GM21786 (cell line): ENCODE results near the gene PRUNE2.
"Not testable (repeated sequence)": the region's sequence is repeated elsewhere in the genome, so short reads cannot be mapped to it uniquely, and the experiment has no call there.

ENCODE experiments used
- ATAC-seq: cut with Tn5 transposase; IDR thresholded peaks from one replicate; pipeline ENCODE4 v1.9.1; 2021; ENCODE audit not compliant: unreplicated experiment

Gene PRUNE2

DNA sequence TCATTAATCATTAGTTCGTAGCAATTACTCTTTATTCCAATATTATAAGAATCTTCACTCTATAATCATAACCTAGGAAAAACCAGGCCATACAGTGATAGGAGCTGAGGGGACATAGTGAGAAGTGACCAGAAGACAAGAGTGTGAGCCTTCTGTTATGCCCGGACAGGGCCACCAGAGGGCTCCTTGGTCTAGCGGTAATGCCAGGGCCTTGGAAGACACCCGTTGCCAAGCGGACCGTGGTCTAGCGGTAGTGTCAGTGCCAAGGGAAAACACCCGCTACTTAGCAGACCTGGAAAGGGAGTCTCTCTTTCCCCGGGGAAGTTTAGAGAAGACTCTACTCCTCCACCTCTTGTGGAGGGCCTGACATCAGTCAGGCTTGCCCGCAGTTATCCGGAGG lies 239.9 kb downstream of the PRUNE2 start:
- ATAC-seq = not testable (repeated sequence)

DNA sequence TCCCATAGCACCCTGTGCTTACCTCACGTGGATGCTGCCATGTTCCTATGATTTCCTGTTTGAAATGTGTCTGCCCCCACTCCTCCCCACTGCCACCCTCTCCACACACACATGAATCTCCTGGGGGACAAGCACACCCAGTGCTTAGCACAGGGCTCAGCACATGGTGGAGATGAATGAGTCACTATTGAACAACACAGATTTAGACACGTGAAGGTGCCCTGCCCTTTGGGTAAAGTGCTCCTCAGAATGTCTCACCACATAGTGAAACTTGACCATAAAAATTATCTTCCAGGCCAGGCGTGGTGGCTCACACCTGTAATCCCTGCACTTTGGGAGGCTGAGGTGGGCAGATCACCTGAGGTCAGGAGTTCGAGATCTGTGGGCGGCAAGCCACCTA lies 240.5 kb downstream of the PRUNE2 start:
- ATAC-seq = no peak

DNA sequence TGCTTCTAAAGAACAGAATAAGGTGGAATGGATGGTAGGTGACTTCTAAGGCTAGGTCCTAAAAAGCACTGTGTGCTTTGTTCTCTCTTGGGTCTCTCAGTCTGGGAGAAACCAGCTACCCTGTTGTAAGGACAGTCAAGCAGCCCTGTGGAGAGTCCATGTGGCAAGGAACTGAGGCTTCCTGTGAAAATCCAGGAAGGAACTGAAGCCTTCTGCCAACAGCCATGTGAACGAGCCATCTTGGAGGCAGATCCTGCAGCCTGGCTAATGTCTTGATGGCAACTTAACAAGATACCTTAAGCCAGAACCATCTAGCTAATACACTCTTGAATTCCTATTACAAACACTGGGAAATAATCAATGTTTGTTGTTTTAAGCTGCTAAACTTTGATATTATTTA lies 241.8 kb downstream of the PRUNE2 start:
- no peak for ATAC-seq

DNA sequence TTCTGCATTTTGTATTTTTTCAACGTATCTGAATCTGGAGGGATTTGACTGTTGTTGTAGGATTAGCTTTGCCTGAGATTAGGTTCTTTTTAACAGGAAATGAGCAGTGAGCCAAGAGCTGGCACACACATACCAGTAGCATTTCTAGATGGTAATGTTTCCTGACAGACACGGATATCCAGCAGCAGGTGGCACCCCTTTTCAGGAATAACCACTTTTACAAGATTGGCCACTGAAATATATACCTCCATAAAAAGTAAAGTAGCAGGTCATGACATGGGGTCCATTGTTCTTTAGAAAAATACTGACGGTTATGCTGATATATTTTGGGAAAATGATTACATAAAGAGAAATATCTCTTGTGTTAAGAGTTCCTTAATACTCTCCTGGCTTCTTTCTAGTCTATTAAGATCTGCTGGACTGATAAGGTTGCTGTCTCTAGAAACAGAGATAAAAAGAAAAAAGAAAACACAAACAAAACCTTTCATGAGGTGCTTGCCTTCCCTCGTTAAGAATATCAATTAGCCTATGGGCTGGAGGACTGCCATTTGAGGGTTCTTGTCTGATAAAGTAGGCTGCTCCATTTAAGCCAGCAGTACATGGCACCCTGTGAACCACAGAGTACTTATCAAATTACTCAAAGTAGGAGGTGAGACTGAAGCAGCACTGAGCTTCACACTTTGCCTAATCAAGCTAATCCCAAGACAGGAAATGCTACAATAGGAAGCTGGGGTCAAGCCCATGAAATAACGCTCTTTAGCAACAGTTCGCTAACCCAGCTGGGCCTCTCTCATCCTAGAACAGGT lies 243.2 kb downstream of the PRUNE2 start:
- no peak for ATAC-seq

DNA sequence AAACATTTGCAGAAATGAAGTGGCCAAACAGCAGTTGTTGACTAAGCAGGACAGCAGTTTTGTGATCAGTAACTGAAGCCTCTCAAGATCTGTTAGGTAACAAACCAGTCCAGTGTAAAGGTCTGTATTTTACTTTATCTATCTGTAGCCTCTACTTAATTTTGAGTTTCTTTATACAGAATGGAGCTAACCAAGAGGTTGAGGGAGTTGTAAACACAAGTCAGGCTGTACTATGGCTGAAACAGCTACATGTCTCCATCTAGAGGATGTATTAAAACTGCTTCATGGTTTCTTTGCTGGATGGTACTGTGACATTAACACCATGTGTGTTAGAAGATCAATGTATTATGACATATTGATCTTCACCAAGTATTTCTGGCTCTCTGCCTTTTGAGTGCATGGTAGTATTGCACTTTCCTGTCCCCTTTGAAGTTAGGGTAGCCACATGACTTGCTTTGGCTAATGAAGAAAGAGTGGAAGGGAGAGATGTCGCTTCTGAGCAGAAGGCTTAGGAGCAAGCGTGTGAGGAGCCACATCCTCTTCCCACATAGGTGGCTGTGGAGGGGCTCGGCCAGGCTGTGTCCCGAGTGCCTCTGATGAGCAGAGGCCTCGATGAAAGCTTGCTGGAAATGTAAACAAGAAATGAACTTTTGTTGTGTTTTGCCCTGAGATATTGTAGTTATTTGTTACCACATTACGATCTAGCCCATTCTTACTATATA lies 247.2 kb downstream of the PRUNE2 start:
- peak; percentile 95 for ATAC-seq

DNA sequence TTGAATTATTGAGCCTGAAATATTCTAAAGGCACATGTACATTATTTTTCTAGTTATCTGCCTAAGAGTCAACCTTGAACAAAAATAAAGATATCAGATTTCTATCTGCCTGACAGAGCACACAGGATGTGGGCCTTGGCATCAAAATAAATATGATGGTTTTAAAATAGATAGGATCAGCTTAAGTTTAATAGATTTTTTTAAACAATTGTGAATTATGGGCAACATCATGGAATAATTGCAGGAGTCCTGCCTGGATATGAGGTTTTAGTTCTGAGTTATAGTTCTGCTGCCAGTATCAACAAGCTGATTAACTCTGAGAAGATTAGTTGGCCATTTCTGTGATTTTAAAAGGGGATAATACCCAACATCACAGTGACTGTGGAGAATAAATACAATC lies 248.6 kb downstream of the PRUNE2 start:
- no peak for ATAC-seq

DNA sequence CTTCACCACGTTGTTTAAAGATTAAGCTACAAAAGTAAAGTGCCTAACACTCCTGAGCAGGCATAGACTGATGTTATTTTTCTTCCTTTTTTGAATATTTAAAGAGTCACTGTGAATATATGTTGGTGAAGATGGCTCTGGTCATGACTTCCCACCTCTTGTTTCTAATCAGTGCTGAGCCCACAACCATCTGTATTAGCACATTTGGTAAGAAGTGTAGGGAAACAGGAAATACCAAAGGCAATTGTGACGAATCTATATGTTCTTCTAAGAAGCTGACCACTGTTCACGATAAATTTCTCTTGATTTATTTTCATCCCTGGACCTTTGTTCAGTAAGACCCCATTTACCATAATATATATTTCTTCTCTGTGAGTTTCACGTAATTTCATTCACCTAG lies 249.9 kb downstream of the PRUNE2 start:
- no peak for ATAC-seq

DNA sequence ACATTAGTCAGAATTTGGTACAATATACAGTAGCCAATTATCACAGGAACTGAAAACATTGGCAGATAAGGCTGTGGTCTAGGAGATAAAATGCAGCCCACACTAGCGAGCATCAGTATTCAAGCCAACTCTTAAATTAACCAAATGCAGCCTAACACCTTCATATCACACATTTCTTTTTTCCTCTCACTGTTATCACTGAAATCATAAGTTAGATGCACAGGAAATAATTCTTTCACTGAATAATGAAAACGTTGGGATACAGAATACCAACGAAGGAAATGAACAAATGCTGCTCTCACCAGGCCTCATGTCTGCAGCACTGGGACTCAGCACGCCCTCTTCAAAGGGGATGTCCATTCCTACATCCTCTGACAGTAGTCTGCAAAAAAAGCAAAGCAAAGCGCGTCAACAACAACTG lies 250.8 kb downstream of the PRUNE2 start:
- no peak for ATAC-seq

DNA sequence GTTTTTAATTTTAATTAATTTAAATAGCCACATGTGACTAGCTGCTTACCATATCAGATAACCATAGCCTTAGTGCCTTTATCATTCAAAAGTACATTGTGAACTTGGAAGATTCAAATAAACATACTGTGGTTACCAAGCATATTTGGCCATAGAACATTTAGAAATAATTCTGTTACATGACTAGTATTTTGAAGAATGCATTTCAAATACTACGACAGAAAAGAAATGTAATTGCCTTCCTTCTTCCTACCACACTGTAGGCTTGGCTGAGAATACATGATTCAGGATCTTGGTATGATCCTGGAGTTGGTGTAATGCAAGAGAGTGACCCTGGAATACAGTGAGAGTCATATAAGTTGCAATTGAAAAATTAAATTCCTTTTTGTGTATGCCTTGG lies 251.3 kb downstream of the PRUNE2 start:
- no peak for ATAC-seq

DNA sequence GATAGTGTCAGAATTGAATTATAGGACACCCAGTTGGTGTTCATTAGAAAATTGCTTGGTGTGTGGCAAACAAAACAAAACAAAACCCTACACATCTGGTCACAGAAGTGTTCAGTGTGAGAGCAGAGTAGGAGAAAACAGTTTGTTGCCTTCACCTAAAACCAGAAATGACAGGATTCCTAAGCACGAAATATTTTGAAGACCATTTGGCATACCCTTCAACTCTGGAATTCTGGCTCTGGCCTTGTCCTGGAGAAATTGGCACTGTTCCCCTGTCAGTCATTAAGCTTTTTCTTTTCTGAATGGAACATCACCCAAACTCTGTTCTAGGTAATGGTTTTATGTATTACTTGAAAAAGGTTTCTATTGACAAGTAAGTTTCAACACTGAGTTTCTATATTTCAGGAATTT lies 251.9 kb downstream of the PRUNE2 start:
- ATAC-seq = no peak

DNA sequence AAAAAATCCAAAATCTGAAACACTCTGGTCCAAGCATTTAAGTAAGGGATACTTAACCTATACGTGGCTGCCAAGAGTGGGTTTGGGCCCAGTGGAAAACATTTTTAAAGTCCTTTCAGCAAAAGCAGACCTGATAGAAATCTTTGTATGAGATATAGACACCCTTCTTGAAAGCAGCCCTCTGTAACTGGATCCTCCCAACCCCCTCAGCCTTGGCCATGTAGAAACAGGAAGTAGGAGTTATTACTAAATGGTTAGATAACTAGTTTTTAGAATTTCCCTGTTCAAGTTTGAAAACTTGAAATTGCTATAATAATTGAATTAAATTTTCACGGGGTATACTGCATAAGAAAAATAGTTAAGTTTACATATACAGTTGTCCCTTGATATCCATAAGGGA lies 253.0 kb downstream of the PRUNE2 start:
- no peak for ATAC-seq

DNA sequence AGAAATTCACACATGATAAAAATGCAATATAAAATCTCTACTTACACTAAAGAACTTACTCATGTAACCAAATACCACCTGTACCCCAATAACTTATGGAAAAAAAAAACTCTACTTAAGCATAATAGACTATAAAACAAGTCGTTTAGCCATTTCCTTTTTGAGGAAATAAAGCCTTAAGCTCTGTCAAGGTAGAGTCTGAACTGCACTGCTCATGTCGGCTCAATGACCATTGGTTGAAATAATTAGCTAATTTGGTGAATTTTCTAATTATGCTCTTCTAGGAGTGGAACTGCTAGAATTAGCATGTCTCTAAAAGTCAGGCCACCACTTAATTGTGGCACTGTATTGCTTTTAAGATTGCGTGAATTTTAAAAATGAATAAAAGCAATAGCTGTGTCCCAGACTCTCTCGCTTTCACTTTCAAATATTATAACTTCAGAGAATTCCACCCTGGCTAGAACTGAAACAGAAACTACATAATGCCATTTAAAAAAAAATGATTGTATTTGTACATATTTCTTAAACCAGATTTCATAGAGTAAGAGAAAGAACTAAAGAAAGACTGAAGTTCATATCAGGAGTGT lies 254.7 kb downstream of the PRUNE2 start:
- ATAC-seq = peak; percentile 60

DNA sequence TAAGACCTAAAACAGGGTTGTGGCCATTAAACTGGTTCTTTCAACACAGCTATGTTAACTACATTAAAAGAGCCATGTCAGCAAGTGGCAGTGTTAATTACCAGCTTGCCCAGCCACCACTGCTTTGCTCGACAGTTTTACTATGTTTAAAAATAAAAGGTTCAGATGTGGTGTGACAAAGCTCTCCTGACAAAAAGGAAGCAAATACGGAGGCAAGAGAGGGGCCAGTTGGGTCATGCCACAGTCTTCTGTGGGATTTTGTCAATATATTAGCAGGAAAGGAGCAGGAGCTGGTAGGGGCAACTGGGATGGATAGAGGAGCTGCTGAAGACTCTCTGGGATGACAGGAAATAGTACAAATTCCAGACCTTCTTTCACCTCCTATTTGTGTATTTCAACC lies 255.2 kb downstream of the PRUNE2 start:
- no peak for ATAC-seq

DNA sequence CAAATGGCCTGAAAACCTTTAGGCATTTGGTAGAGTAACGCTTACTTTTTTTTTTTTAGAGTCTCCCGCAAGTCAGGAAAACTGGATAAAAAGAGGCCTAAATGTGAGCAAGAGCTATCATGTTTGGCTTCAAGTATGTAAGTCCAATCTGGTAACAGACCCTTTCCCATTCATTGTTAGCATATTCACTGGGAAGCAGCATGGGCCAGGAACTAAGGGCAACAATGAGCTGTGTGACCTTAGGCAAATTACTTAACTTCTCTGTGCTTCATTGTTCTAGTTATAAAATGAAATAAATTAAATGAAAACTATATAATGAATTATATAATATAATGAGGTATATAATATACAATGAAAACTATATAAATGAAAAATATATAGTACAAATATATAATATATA lies 256.0 kb downstream of the PRUNE2 start:
- ATAC-seq = no peak

DNA sequence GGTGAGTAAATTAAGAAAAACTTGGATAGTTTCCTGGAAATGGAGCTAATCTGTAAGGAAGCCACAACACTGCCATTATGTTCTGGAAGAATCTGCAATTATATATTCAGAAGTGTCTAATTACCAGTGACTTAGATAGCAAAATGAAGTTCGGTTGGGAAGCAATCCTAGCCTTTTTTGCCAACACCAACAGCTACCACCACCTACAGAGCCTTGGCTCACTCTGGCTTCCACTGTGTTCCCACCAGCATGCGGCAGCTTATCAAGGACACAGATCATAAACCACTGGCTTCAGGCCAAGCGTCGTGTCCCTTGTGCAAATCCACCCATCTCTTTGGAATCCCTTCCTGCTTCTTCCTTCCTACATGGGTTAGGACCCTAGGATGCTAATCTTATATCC lies 259.7 kb downstream of the PRUNE2 start:
- no peak for ATAC-seq

DNA sequence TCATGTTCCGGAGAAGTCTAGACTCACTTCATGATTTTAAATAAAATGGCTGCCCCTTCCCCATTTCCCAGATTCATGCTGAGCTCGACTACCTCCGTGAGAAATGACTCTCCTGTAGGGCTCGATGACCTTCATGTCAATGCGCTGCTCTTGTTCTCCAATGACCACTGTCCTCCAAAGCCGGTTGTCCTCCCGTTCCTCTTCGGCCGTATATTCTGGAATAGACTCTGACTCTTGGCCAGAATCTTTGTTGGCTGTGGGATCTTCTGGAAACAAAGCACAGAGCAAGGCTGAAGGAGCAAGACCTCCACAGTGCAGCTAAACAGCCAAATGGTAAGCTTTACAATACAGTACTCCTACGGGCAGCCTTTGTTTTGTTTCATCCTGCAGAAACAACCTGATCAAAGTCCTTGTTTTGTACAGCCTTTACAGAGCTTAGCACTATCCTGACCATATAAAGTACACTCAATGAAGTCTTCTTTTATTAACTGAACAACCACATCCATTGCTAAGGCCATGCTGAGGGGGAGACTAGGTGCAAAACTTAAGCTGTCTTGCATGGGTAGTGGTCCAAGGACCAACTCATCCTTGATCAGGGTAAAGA lies 261.2 kb downstream of the PRUNE2 start:
- ATAC-seq = no peak

DNA sequence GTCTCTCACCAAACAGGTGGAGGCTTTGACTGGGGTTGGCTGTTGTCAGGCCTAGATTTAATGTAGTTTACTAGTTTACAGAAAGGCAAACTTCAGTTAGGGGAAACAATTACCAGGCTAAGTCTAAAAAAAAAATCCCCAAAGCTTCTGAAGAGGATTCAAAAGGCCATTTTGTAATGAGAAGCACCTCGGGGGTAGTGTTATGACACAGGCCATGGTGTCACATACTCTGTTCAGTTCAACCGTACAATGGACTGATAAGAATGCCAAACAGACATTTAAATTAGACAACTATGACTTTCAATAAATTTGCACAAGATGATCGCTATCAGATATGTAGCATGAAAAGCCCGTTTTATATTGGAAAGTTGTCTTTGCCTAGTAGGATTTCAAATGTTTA lies 261.7 kb downstream of the PRUNE2 start:
- ATAC-seq = peak; percentile 10

DNA sequence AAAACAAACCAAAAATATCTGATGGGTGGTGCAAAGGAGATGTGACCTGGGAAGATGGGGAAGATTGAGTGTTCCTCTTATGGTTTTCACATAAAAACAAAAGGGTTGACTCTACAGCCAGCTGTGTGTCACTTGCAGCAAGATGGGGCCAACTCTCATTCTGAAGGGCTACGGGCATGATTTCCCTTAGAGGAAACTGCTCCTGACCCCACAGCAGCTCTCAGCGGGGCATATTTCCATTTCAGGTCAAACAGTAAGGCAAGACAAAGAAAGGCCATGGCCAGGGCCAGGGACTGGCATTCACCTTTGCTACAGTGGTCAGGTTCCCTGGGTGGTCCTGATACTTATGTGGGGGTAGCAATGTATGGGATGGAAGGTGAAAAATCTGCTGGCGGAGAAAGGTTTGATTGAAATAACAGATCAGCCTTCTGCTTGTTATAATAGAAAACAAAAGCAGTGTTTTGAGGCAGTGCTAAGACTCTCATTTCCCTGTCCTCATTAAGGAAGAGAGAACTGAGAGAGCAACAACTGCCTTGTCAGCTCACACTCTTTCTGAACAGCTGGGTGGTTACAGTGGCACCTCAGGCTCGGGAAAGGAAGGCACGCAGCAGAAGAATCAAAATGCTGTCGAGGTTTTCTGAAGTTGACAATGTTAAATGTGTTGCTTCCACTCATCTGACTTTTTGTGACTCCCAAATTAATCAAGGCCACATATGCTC lies 262.4 kb downstream of the PRUNE2 start:
- peak; percentile 99 for ATAC-seq

DNA sequence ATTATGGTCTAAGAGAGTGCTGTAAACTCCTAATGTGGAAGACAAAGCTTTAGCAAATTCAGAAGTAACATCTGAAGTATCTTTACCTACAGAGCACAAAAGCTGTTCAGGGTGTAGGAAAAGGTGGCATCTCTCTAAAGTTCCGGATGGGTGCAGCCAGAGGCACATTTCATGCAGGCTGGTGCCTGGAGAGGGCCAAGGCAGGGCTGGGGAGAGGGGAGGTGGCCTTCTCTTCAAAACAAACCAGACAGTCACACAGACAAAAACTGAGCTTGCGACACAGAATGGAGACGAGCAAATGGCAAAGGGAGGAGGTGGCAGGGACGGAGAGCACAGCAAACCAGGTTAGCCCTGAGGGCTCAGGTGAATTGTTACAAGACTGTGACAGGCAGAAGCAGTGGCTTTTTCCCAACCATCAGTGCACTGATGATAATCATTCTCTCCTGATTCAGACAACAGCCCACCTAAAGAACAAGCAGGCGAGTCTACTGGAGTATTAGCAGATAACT lies 263.2 kb downstream of the PRUNE2 start:
- no peak for ATAC-seq

DNA sequence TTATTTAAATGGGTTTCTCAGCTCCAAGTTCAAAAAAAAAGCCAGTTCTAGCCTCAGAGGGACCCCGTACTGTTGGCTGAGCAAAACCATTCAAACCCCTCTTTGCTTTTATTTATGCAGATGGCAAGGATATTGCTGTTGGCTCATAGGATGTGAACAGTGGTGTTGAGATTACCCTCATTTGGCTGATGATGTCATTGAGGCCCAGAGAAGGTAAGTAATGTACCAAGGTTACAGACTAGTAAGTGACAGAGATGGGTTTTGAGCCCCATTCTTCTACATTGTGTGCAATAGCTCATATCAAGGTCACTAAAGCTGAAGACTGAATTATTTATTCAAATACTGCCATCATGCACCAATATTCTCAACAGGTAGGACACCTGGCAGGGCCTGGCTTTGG lies 263.8 kb downstream of the PRUNE2 start:
- no peak for ATAC-seq

DNA sequence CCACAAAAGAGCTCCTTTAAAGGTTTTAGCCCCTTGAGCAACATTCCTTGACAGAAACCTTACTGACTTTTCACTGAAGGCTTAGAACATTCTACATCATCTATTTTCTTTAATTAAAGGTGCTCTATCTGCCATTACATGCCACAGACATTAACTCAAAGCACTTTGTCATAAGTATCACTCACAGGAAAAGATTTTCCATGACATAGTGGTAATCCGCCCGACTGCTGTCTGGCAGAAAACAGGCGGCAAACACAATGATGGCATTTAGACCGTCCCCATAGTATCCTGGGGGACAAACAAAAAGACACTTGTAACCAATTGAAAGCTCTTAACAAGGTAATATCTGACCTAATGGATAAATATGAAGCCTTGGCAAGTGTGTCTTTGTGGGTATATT lies 267.9 kb downstream of the PRUNE2 start:
- ATAC-seq = no peak
